NCI-H82 (cell line): Measurements from ENCODE around the gene SIRT2.
"Not testable (repeated sequence)": the region's sequence is repeated elsewhere in the genome, so short reads cannot be mapped to it uniquely, and the experiment has no call there.

Source experiments
- DNase-seq: peaks from one replicate; lab custom pipeline; 2025; lab: John Stamatoyannopoulos, UW

The SIRT2 gene

GRCh38 chr19:38898788-38899446 is 501 bp downstream of the SIRT2 start:
- DNase-seq: peak; percentile 48

GRCh38 chr19:38894968-38895367 is 4.5 kb downstream of the SIRT2 start:
- no peak for DNase-seq

- DNase-seq: no peak
Observed at GRCh38 chr19:38893341-38893771, 6.1 kb downstream of the SIRT2 start.

- DNase-seq: peak; percentile 23
Observed at GRCh38 chr19:38892841-38893240, 6.6 kb downstream of the SIRT2 start.

GRCh38 chr19:38891771-38892170 is 7.6 kb downstream of the SIRT2 start:
- peak; percentile 31 for DNase-seq

- no peak for DNase-seq
Observed at GRCh38 chr19:38890686-38891085, 8.7 kb downstream of the SIRT2 start.

DNA sequence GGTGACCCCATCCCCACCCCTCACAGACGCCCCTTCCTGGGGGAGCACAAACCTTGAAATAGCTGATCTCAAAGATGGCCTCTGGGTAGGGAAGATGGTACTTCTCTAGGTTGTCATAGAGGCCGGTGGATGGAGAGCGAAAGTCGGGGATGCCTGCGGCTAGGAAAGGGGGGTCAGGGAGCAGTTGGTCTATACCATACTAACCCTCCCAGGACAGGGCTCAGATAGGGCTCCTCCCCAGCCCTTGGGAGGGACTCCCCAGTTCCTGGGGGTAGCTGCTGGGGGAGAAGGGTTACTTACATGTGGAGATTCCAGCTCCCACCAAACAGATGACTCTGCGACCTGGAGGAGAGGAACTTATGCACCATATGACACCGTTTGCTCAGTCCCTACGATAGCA is 9.6 kb downstream of the SIRT2 start:
- no peak for DNase-seq

- no peak for DNase-seq
Observed at GRCh38 chr19:38888876-38889275, 10.5 kb downstream of the SIRT2 start.

GRCh38 chr19:38884691-38885090 is 14.7 kb downstream of the SIRT2 start:
- not testable (repeated sequence) for DNase-seq

- no peak for DNase-seq
Observed at GRCh38 chr19:38883286-38883685, 16.1 kb downstream of the SIRT2 start.

GRCh38 chr19:38880882-38881609 is 18.4 kb downstream of the SIRT2 start:
- DNase-seq: no peak

- no peak for DNase-seq
Observed at GRCh38 chr19:38880076-38880881, 19.1 kb downstream of the SIRT2 start.

DNA sequence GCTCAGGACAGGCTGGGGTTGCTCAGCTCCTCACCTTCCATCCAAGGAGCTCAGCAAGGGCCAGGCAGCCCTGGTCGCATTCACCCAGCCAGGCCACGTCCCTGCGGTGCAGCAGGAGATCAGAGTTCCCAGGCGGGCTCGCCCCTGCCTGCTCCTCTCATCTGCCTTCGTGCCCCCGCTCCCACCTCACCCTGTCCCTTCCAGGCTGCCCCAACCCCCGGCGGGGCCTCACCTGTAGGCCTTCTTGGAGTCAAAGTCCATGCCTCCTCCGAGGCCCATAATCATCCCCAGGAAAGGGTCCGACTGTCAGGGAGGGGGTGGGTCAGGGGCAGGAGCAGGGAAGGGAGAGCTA is 20.0 kb downstream of the SIRT2 start:
- no peak for DNase-seq

- no peak for DNase-seq
Observed at GRCh38 chr19:38878575-38879399, 20.6 kb downstream of the SIRT2 start.

- peak; percentile 66 for DNase-seq
Observed at GRCh38 chr19:38877781-38878574, 21.4 kb downstream of the SIRT2 start, which contains the start of gene RINL. Gene RINL, minus strand, starts transcription at chr19:38878275. Its CDS starts 1,533 bp downstream, at chr19:38876742.

DNA sequence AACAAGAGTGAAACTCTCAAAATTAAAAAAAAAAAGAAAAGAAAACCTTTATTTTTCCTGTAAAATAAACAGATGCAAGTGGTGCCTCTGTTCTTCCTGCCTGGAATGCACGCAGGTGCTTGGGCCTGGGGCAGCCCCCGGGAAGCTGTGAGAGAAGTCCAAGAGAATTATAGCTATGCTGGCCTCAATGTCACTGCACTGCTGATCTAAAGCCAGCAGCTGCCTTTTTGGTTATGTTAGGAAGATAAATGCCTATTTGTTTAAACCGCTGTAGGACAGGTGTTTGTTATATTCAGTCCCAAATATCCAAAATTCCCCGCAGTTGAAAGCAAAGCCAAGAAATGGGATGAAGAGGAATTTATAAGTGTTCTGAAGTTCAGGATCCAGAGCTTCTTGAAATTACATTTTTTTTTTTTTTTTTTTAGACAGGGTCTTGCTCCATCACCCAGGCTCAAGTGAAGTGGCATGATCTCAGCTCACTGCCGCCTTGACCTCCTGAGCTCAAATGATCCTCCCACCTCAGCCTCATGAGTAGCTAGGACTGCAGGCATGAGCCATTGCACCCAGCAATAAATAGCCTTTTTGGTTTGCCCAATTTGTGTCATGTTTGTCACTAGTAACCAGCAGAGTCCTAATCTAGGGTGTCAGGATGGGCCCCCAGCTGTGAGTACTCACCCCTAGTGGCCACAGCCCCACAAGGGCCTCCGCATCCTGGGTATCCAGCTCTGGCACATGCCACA is 23.6 kb downstream of the SIRT2 start:
- no peak for DNase-seq

DNA sequence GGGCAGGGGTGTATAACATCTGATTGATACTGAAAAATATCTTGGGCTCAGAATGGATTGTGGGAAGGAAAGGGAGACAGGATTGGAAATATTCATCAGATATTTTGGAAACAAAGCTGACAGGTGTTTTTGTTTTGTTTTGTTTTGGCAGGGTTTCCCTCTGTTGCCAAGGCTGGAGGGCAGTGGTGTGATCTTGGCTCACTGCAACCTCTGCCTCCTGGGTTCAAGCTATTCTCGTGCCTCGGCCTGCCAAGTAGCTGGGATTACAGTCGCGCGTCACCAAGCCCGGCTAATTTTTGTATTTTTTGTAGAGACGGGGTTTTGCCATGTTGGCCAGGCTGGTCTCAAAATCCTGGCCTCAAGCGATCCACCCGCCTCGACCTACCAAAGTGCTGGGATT is 26.0 kb downstream of the SIRT2 start:
- not testable (repeated sequence) for DNase-seq

GRCh38 chr19:38870612-38871011 is 28.8 kb downstream of the SIRT2 start:
- no peak for DNase-seq

DNA sequence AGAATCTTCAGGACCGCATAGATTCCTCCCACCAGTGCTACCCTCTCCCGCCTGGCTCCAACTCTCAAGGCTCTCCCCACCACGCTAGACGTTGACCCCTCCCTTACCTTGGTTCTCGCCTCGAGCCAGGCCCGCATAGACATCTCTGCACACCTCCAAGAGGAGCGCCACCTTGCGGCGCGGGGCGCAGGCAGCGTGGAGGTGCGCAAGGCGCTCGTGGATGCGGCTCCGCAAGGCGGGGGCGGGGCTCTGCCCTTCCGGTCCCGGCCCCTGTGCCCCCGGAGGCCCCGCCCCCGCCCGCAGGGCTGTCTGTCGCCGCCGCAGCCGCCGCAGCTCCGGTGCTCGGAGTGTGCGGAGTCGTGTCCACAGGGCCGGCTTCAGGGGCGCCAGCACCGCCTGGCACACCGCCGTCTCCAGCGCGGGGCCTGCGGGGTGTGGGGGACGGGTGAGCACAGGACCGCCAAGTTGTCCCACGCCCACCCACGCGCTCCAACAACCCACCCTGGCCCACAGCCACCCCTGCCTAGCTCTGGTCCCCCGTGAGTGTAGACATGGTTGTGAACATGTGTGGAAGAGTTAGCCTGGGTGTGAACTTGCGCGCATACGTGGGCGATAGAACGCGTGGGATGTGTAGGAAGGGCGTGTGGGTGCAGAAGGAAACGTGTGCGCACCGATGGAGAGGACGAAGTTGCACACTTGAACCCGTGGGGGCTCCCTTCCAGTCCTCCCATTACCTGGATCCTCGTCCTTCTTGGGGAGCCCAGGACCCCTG is 29.4 kb downstream of the SIRT2 start:
- peak; percentile 88 for DNase-seq
